H1 (cell line): ENCODE measurements around the gene TAF1D. TPM values are rescaled to one million over a fixed set of nuclear protein-coding genes. Genes with fewer than 3 reads are reported as not detected.

Experiments
- CTCF ChIA-PET: fragments of 300-600 bp; sonication (Branson Sonifier 250); formaldehyde crosslinking; loops from one replicate; lab custom pipeline; 2021; ENCODE audit not compliant: partially characterized antibody; lab: Charles Lee
- POLR2A ChIA-PET: fragments of 300-600 bp; sonication (Branson Sonifier 250); formaldehyde crosslinking; loops from one replicate; lab custom pipeline; 2021; ENCODE audit warnings: inconsistent platforms; ENCODE audit not compliant: partially characterized antibody; lab: Charles Lee
- DNase-seq, 2 experiments: peaks; one replicate each; pipeline versions ENCODE4 v3.0.0 to v3.0.0-alpha.2; 2010 to 2022; ENCODE audit warnings: low spot score in 2 of 2, low read depth in 1 of 2, mixed read lengths in 1 of 2
- FAIRE-seq: peaks from 2 replicates; lab custom pipeline; 2011; peaks lifted over from hg19 to GRCh38; lab: Jason Lieb, UNC
- H2AFZ ChIP-seq: 2 replicates; pipeline ENCODE4 v1.8.1; 2012; ENCODE audit warnings: low read length, inconsistent platforms
- H2AK5ac ChIP-seq: 2 replicates; pipeline ENCODE4 v1.6.1; 2013; ENCODE audit warnings: low read depth, low read length
- H2BK120ac ChIP-seq: replicated peaks from 2 replicates; pipeline ENCODE3; 2013; ENCODE audit warnings: low read depth, low read length, inconsistent platforms
- H2BK12ac ChIP-seq: 2 replicates; pipeline ENCODE4 v1.6.1; 2013; ENCODE audit warnings: low read depth, low read length
- H2BK15ac ChIP-seq: 2 replicates; pipeline ENCODE4 v1.6.1; 2013; ENCODE audit warnings: low read length
- H2BK20ac ChIP-seq: 2 replicates; pipeline ENCODE4 v1.6.1; 2013; ENCODE audit warnings: low read length
- H2BK5ac ChIP-seq: 2 replicates; pipeline ENCODE4 v1.6.1; 2013; ENCODE audit warnings: low read depth, low read length
- H3K14ac ChIP-seq: 2 replicates; pipeline ENCODE4 v1.6.1; 2013; ENCODE audit warnings: inconsistent platforms; ENCODE audit not compliant: insufficient read length
- H3K18ac ChIP-seq: 2 replicates; pipeline ENCODE4 v1.6.1; 2013; ENCODE audit warnings: low read length; ENCODE audit errors: extremely low read depth
- H3K23ac ChIP-seq: 2 replicates; pipeline ENCODE4 v1.6.1; 2013; ENCODE audit warnings: inconsistent platforms; ENCODE audit not compliant: insufficient read length
- H3K23me2 ChIP-seq: 2 replicates; pipeline ENCODE4 v1.6.1; 2013; ENCODE audit warnings: low read depth, low read length
- H3K27ac ChIP-seq: 2 replicates; pipeline ENCODE4 v1.6.1; 2011; ENCODE audit warnings: low read depth, low read length, inconsistent platforms
- H3K27me3 ChIP-seq, 4 experiments: replicated peaks in 1 of 4; 1 replicate in 1 of 4; 2 replicates in 3 of 4; pipeline versions ENCODE4 v1.6.1 to v1.8.1; 2011 to 2013; ENCODE audit warnings: low read length in 3 of 4, mild to moderate bottlenecking in 3 of 4, inconsistent platforms in 2 of 4, mixed read lengths in 2 of 4, moderate library complexity in 1 of 4; ENCODE audit not compliant: control insufficient read depth in 3 of 4, insufficient read depth in 3 of 4; ENCODE audit errors: extremely low read depth in 1 of 4
- H3K36me3 ChIP-seq, 4 experiments: 2 replicates each; pipeline versions ENCODE4 v1.6.1 to v1.8.1; 2011 to 2013; ENCODE audit warnings: mild to moderate bottlenecking in 4 of 4, low read length in 3 of 4, moderate library complexity in 2 of 4, control low read depth in 1 of 4, inconsistent platforms in 1 of 4; ENCODE audit not compliant: insufficient read depth in 4 of 4, control insufficient read depth in 2 of 4
- H3K4ac ChIP-seq: replicated peaks from 2 replicates; pipeline ENCODE3; 2013; ENCODE audit warnings: low read length, low read depth, mixed read lengths, inconsistent platforms; ENCODE audit not compliant: insufficient read length
- H3K4me1 ChIP-seq, 4 experiments: replicated peaks in 1 of 4; 1 replicate in 1 of 4; 2 replicates in 3 of 4; pipeline versions ENCODE4 v1.6.1 to v1.8.1; 2011 to 2013; ENCODE audit warnings: low read length in 3 of 4, inconsistent platforms in 2 of 4, mixed read lengths in 1 of 4; ENCODE audit not compliant: insufficient read depth in 4 of 4, control insufficient read depth in 3 of 4
- H3K4me2 ChIP-seq, 2 experiments: 2 replicates each; pipeline versions ENCODE4 v1.6.1 to v1.8.1; 2011 to 2013; ENCODE audit warnings: low read depth in 2 of 2, low read length in 2 of 2, control low read depth in 1 of 2, inconsistent platforms in 1 of 2, mild to moderate bottlenecking in 1 of 2; ENCODE audit not compliant: insufficient read depth in 1 of 2
- H3K4me3 ChIP-seq, 4 experiments: fragments of 200-600, 300-600 bp in 1 of 4; sonication (generic), shearing (Covaris generic), sonication (Bioruptor Twin) in 1 of 4; 2 replicates each; pipeline versions ENCODE4 v1.5.1 to v1.8.1; 2011 to 2016; ENCODE audit warnings: low read length in 4 of 4, low read depth in 3 of 4, control low read depth in 2 of 4, inconsistent platforms in 2 of 4, mild to moderate bottlenecking in 2 of 4, mixed read lengths in 1 of 4, moderate library complexity in 1 of 4; ENCODE audit not compliant: insufficient read depth in 2 of 4; ENCODE audit errors: extremely low read depth in 1 of 4
- H3K56ac ChIP-seq: replicated peaks from 2 replicates; pipeline ENCODE3; 2013; ENCODE audit warnings: low read depth, mild to moderate bottlenecking, mixed read lengths, low read length, inconsistent platforms; ENCODE audit not compliant: insufficient read length
- H3K79me1 ChIP-seq: 2 replicates; pipeline ENCODE4 v1.6.1; 2013; ENCODE audit warnings: low read depth, low read length, control low read depth
- H3K79me2 ChIP-seq, 2 experiments: 2 replicates each; pipeline versions ENCODE4 v1.6.1 to v1.8.1; 2012 to 2013; ENCODE audit warnings: low read length in 2 of 2, mild to moderate bottlenecking in 2 of 2, inconsistent platforms in 1 of 2; ENCODE audit not compliant: insufficient read depth in 2 of 2, control insufficient read depth in 1 of 2
- H3K9ac ChIP-seq, 4 experiments: replicated peaks in 1 of 4; 1 replicate in 1 of 4; 2 replicates in 3 of 4; pipeline versions ENCODE4 v1.6.1 to v1.8.1; 2011 to 2013; ENCODE audit warnings: low read depth in 3 of 4, low read length in 3 of 4, control low read depth in 2 of 4, mild to moderate bottlenecking in 2 of 4, moderate library complexity in 2 of 4, inconsistent platforms in 1 of 4; ENCODE audit errors: extremely low read depth in 1 of 4
- H3K9me3 ChIP-seq, 2 experiments: 2 replicates each; pipeline versions ENCODE4 v1.6.1 to v1.8.1; 2012 to 2013; ENCODE audit warnings: mild to moderate bottlenecking in 2 of 2, moderate library complexity in 2 of 2, control low read depth in 1 of 2, inconsistent platforms in 1 of 2, low read depth in 1 of 2, low read length in 1 of 2, mixed read lengths in 1 of 2; ENCODE audit not compliant: insufficient read depth in 2 of 2
- H4K20me1 ChIP-seq, 2 experiments: replicated peaks in 1 of 2; 2 replicates each; pipeline versions ENCODE3 to v1.8.1; 2011 to 2013; ENCODE audit warnings: inconsistent platforms in 2 of 2, low read length in 2 of 2, mild to moderate bottlenecking in 1 of 2; ENCODE audit not compliant: insufficient read depth in 2 of 2, control insufficient read depth in 1 of 2
- H4K5ac ChIP-seq: 2 replicates; pipeline ENCODE4 v1.6.1; 2013; ENCODE audit warnings: low read length, low read depth, mixed read lengths, inconsistent platforms; ENCODE audit not compliant: insufficient read length
- H4K8ac ChIP-seq: 2 replicates; pipeline ENCODE4 v1.8.0; 2013; ENCODE audit warnings: mild to moderate bottlenecking, moderate library complexity, low read length, inconsistent platforms; ENCODE audit not compliant: insufficient read depth; ENCODE audit errors: extremely low read depth
- H4K91ac ChIP-seq: replicated peaks from 2 replicates; pipeline ENCODE3; 2013; ENCODE audit warnings: low read length, mixed read lengths, inconsistent platforms; ENCODE audit not compliant: insufficient read length
- ASH2L ChIP-seq: fragments of 200-600, 300-600 bp; sonication (generic); IDR thresholded peaks from one replicate; pipeline ENCODE4 v1.7.1; 2017; ENCODE audit warnings: low read length
- FOSL1 ChIP-seq: IDR thresholded peaks from 2 replicates; pipeline ENCODE4 v1.6.1; 2011; ENCODE audit warnings: mild to moderate bottlenecking, low read depth, low read length, moderate library complexity; ENCODE audit not compliant: insufficient read depth
- JUND ChIP-seq: IDR thresholded peaks from 2 replicates; pipeline ENCODE4 v1.6.1; 2011; ENCODE audit warnings: mild to moderate bottlenecking, improper control_type of control experiment, low read length
- MAFK ChIP-seq: IDR thresholded peaks from 2 replicates; pipeline ENCODE4 v1.6.1; 2012; ENCODE audit warnings: low read depth, mild to moderate bottlenecking, improper control_type of control experiment, low read length
- SIRT6 ChIP-seq: IDR thresholded peaks from one replicate; pipeline ENCODE4 v1.7.1; 2012; ENCODE audit warnings: low read length, inconsistent platforms
- WGBS, 2 experiments: shearing (Covaris generic) in 1 of 2; methylation state at CpG; one replicate each; pipeline versions ENCODE4 v1.1.6 to v1.1.7; 2013 to 2015; ENCODE audit warnings: low lambda C conversion rate in 2 of 2, mixed read lengths in 2 of 2, inconsistent platforms in 1 of 2, low coverage in 1 of 2, missing lambda C conversion rate in 1 of 2; ENCODE audit not compliant: insufficient replicate concordance in 2 of 2, insufficient coverage in 1 of 2, insufficient read length in 1 of 2; ENCODE audit errors: extremely low coverage in 1 of 2, missing lambda C conversion rate in 1 of 2; 5-methylcytosine and 5-hydroxymethylcytosine counted together
- polyA plus RNA-seq, 7 experiments: library from polyadenylated mRNA; depleted of rRNA in 3 of 7; stranded (reverse) in 5 of 7; unstranded in 2 of 7; fragments of >200 nt in 5 of 7; fragments of 200-250 nt in 2 of 7; gene quantifications; 1 replicate in 5 of 7; 2 replicates in 1 of 7; 4 replicates in 1 of 7; pipeline versions ENCODE4 v1.2.1 to v1.2.3, GENCODE V29; 2011 to 2013; ENCODE audit warnings: missing spikeins in 2 of 7, mixed read lengths in 2 of 7
- total RNA-seq: library from RNA; stranded (reverse); fragmentation: NEBNext Ultra II Directional; extraction: Animal tissue kit (Norgen Biotek cat#: 25700); gene quantifications from 2 replicates; pipeline ENCODE4 v1.2.1, GENCODE V29; 2021
- TF ChIP-seq, protein P1 (sequence below), 3 experiments: IDR thresholded peaks; 1 replicate in 2 of 3; 2 replicates in 1 of 3; pipeline versions ENCODE4 v1.5.1 to v1.6.1; 2011; ENCODE audit warnings: low read length in 3 of 3, mild to moderate bottlenecking in 3 of 3, inconsistent platforms in 2 of 3, low read depth in 1 of 3, moderate library complexity in 1 of 3; ENCODE audit not compliant: insufficient read depth in 1 of 3; ENCODE audit errors: control extremely low read depth in 1 of 3

Gene TAF1D
- total and polyA plus RNA-seq, 2 of the 8 experiments (the other 6 are each of a cell fraction or from before 2014, with no cell fraction given) = 64.7 to 212 TPM

DNA sequence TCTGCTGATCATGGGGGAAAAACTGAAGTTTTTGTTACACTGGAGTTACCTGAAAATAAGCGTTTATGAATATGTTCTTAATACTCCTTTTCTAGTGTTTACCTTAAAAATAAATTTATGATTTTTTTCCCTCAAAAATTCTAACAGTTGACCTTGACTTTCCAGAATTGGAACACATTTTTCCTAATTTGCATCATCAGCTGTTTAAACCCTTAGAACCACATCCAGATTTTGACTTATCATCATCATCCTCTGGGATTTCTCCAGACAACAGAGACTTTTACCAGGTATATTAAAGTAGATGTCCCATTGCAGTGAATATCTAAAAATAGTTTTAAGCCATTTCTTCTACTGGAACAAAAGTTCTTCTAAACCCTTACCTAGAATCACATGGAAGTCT lies 17.2 kb downstream of the TAF1D start:
- FAIRE-seq (no peak), DNase-seq (no peak)
- TF ChIP-seq, protein P1, sequence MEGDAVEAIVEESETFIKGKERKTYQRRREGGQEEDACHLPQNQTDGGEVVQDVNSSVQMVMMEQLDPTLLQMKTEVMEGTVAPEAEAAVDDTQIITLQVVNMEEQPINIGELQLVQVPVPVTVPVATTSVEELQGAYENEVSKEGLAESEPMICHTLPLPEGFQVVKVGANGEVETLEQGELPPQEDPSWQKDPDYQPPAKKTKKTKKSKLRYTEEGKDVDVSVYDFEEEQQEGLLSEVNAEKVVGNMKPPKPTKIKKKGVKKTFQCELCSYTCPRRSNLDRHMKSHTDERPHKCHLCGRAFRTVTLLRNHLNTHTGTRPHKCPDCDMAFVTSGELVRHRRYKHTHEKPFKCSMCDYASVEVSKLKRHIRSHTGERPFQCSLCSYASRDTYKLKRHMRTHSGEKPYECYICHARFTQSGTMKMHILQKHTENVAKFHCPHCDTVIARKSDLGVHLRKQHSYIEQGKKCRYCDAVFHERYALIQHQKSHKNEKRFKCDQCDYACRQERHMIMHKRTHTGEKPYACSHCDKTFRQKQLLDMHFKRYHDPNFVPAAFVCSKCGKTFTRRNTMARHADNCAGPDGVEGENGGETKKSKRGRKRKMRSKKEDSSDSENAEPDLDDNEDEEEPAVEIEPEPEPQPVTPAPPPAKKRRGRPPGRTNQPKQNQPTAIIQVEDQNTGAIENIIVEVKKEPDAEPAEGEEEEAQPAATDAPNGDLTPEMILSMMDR (IDR thresholded peaks at IDR 0.05; ENCODE audit: control extremely low read depth in 1 of 3, insufficient read depth in 1 of 3, low read depth in 1 of 3, low read length in 3 of 3) = no peak
- TF ChIP-seq MAFK (no peak), SIRT6 (no peak), FOSL1 (no peak), JUND (no peak), ASH2L (no peak)
- no peak overlapping the region for H2AK5ac ChIP-seq
- ChIA-PET CTCF (no interaction called here), POLR2A (interaction anchor here (1.2 to 21.2 kb wide), 2 partner anchors 12 to 54 kb away, joined by 4 to 495 read pairs; partner anchors contain the start of genes C11orf54 and TAF1D)
- no peaks in the 10 kb centered on the region for H3K79me1 ChIP-seq
- H2BK120ac ChIP-seq = no peak overlapping the region
- H3K27me3 ChIP-seq = no peaks in the 10 kb centered on the region
- H3K36me3 ChIP-seq = peaks cover 2 to 50% (median 18%) of the 10 kb centered on the region in 4 experiments; a peak in 5 of 8 replicates
- no peaks in the 10 kb centered on the region for H3K23me2 ChIP-seq
- no peak overlapping the region for H2AFZ ChIP-seq
- H2BK15ac ChIP-seq = no peak overlapping the region
- no peaks in the 10 kb centered on the region for H3K9me3 ChIP-seq
- no peak overlapping the region for H3K56ac ChIP-seq
- no peak overlapping the region for H3K4me2 ChIP-seq
- H4K20me1 ChIP-seq = no peaks in the 10 kb centered on the region
- no peak overlapping the region for H3K23ac ChIP-seq
- H4K91ac ChIP-seq = no peak overlapping the region
- no peak overlapping the region for H3K27ac ChIP-seq
- no peak overlapping the region for H3K4me3 ChIP-seq
- no peaks in the 10 kb centered on the region for H3K4me1 ChIP-seq
- no peaks in the 10 kb centered on the region for H3K79me2 ChIP-seq
- no peak overlapping the region for H3K9ac ChIP-seq
- no peak overlapping the region for H2BK5ac ChIP-seq
- H3K14ac ChIP-seq = no peak overlapping the region
- H4K5ac ChIP-seq = no peak overlapping the region
- no peak overlapping the region for H4K8ac ChIP-seq
- WGBS, 2 experiments = 95% methylated on average over 1 of the region's 1 CpG; no CpG with 5 or more reads in 1 of the 2 experiments
- no peak overlapping the region for H2BK20ac ChIP-seq
- no peak overlapping the region for H2BK12ac ChIP-seq
- no peak overlapping the region for H3K18ac ChIP-seq
- no peak overlapping the region for H3K4ac ChIP-seq
